ENCODE data around the gene PTGER3. TPM values are rescaled to one million over a fixed set of nuclear protein-coding genes. Genes with fewer than 3 reads are reported as not detected.

PTGER3 gene
- 1.3 and 1.9 TPM in 2 replicates for polyA plus RNA-seq (2012; rRNA removed)
- polyA plus RNA-seq (2012; cell fraction: cytosol; rRNA removed): 1.4 and 2.1 TPM in 2 replicates
- polyA plus RNA-seq (2012; cell fraction: nucleus; rRNA removed): 1.4 and 2.0 TPM in 2 replicates

DNA sequence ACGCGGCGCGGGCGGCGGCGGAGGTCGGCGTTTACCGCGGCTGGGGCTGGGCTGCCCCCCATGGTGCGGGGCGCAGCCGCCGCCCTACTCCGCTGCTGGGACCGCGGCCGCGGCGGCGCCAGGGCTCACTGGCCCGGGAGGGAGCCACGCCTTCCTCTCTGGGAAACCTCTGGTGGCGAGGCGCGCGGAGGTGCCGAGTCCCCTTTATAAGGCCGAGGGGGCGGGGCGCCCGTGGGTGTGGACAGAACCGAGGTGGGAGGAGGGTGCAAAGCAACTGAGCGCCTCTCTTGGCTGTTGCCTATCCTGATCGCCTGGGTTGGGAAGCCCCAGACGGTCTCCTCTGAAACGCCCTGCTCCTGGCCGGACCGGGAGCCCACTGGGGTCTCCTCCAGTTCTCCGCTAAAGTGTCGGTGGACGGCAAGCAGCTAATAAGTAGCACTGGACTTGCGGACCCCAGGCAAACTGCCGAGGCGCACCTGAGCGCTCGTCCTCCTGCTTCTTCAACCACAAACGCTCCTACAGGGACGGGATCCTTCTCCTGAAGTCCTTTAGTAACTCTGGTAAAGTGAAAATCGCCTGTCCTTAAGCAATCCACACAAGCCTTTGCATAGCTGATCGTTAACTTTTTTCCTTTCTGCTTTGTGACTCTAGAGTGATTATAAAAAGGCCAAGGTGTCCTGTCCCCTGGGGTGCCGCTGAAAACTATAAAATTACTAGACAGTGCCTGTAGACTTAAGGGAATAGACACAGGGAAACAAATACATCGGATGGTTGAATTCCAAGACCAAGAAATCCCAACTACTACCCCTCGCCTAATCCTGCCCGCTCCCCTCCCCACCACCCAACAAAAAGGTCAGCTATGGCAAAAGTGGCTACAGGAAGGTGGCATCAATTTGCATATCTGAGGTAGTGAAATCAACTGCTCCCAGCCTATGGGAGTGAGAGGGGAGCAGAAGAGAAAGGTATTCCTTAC, at the start of gene PTGER3:
Gene PTGER3 (minus strand): TSS at position 182 of the 973 bp plus-strand sequence. CDS start 239 bp downstream, outside the sequence.
- Histone ChIP-seq H3K9ac (peak within 1 kb of the TSS; percentile 46; the same call in 1 of the 2 replicates), H3K27ac (ENCODE audit: low read depth in 2 of 2, low read length in 1 of 2) (no peak within 1 kb of the TSS), H3K9me3 (no peaks in the 10 kb centered on the region), H3K4me2 (peak within 1 kb of the TSS; percentile 82), H2AFZ (ENCODE audit: low read depth) (peak within 1 kb of the TSS; percentile 79; the same call in 1 of the 2 replicates), H3K9me2 (no peaks in the 10 kb centered on the region), H3K36me3 (replicated peaks in 1 of 2; ENCODE audit: control insufficient read depth in 1 of 2, insufficient read depth in 2 of 2, low read length in 1 of 2) (no peaks in the 10 kb centered on the region), H3F3A (replicated peaks; ENCODE audit: insufficient read depth) (peaks cover 23% of the 10 kb centered on the region), H4K20me1 (ENCODE audit: insufficient read depth) (no peaks in the 10 kb centered on the region), H3K4me3 (ENCODE audit: low read depth in 2 of 2, low read length in 1 of 2) (peak within 1 kb of the TSS; percentile 53 to 70), H3K79me2 (ENCODE audit: insufficient read depth) (no peaks in the 10 kb centered on the region), H3K4me1 (ENCODE audit: control insufficient read depth in 1 of 2, insufficient read depth in 2 of 2, low read depth in 1 of 2, low read length in 1 of 2) (peaks cover 3 to 11% of the 10 kb centered on the region in 2 experiments; a peak in 1 of 4 replicates), H3K27me3 (ENCODE audit: insufficient read depth) (no peaks in the 10 kb centered on the region)
- CTCF ChIA-PET: interaction anchor here (0.6 to 7.1 kb wide), 7 partner anchors 11 to 520 kb away, joined by 3 to 87 read pairs (median 5); partner anchors contain the start of gene ZRANB2
- DNase-seq: peak; percentile 77
- POLR2A ChIA-PET: no interaction called here
- TF ChIP-seq EP300 (IDR thresholded peaks at IDR 0.05; ENCODE audit: borderline replicate concordance in 1 of 2, low read depth in 1 of 2, low read length in 1 of 2) (no peak), TAF1 (IDR thresholded peaks at IDR 0.05; ENCODE audit: borderline replicate concordance, low read depth, low read length) (no peak), CHD2 (IDR thresholded peaks at IDR 0.05; ENCODE audit: low read length, partially characterized antibody) (no peak), SMC3 (IDR thresholded peaks at IDR 0.05; ENCODE audit: low read depth, low read length) (no peak), MXI1 (IDR thresholded peaks at IDR 0.05; ENCODE audit: low read depth, low read length) (no peak), FOXJ3 (CRISPR knock-in tag; IDR thresholded peaks at IDR 0.05) (no peak), RFX5 (IDR thresholded peaks at IDR 0.05; ENCODE audit: low read length) (no peak), FOSL2 (IDR thresholded peaks at IDR 0.05; ENCODE audit: borderline replicate concordance, low read depth) (no peak), RAD21 (IDR thresholded peaks at IDR 0.05; ENCODE audit: low read length) (no peak), MEF2A (IDR thresholded peaks at IDR 0.05; ENCODE audit: borderline replicate concordance, low read depth) (no peak), ELF1 (IDR thresholded peaks at IDR 0.05) (no peak), GABPA (IDR thresholded peaks at IDR 0.05; ENCODE audit: low read depth) (no peak), TEAD4 (IDR thresholded peaks at IDR 0.05; ENCODE audit: borderline replicate concordance, insufficient read depth) (no peak), TCF12 (IDR thresholded peaks at IDR 0.05) (no peak), YY1 (IDR thresholded peaks at IDR 0.05; ENCODE audit: low read depth) (no peak), EZH2phosphoT487 (IDR thresholded peaks at IDR 0.05; ENCODE audit: borderline replicate concordance, low read depth) (no peak)
- TF ChIP-seq, protein P1, sequence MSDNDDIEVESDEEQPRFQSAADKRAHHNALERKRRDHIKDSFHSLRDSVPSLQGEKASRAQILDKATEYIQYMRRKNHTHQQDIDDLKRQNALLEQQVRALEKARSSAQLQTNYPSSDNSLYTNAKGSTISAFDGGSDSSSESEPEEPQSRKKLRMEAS (IDR thresholded peaks at IDR 0.05; ENCODE audit: low read depth): no peak
- TF ChIP-seq, protein P2, sequence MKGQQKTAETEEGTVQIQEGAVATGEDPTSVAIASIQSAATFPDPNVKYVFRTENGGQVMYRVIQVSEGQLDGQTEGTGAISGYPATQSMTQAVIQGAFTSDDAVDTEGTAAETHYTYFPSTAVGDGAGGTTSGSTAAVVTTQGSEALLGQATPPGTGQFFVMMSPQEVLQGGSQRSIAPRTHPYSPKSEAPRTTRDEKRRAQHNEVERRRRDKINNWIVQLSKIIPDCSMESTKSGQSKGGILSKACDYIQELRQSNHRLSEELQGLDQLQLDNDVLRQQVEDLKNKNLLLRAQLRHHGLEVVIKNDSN (IDR thresholded peaks at IDR 0.05; ENCODE audit: borderline replicate concordance, low read depth): no peak
- TF ChIP-seq, protein P3, sequence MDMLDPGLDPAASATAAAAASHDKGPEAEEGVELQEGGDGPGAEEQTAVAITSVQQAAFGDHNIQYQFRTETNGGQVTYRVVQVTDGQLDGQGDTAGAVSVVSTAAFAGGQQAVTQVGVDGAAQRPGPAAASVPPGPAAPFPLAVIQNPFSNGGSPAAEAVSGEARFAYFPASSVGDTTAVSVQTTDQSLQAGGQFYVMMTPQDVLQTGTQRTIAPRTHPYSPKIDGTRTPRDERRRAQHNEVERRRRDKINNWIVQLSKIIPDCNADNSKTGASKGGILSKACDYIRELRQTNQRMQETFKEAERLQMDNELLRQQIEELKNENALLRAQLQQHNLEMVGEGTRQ (IDR thresholded peaks at IDR 0.05; ENCODE audit: borderline replicate concordance, low read depth, low read length): no peak
- WGBS (ENCODE audit: low lambda C conversion rate): 54% methylated on average over 12 of the region's 56 CpGs

All from SK-N-SH (cell line).